Subcutaneous abdominal adipose tissue (tissue), 5 donors: Measurements from ENCODE around the gene ACAA2.

Source experiments
- H3K27ac ChIP-seq: one replicate; pipeline ENCODE4 v1.7.0; 2013; ENCODE audit warnings: low read depth, mild to moderate bottlenecking, inconsistent platforms, low read length, moderate library complexity
- H3K27me3 ChIP-seq, 5 donors: one replicate each; pipeline ENCODE4 v1.7.0; 2013; ENCODE audit warnings: low read length in 5 of 5, inconsistent platforms in 1 of 5; ENCODE audit not compliant: control insufficient read depth in 5 of 5, insufficient read depth in 4 of 5
- H3K36me3 ChIP-seq, 5 donors: one replicate each; pipeline ENCODE4 v1.7.0; 2013; ENCODE audit warnings: low read length in 5 of 5; ENCODE audit not compliant: control insufficient read depth in 5 of 5, insufficient read depth in 5 of 5
- H3K4me1 ChIP-seq, 5 donors: one replicate each; pipeline ENCODE4 v1.7.0; 2013; ENCODE audit warnings: low read length in 5 of 5, mild to moderate bottlenecking in 3 of 5, moderate library complexity in 1 of 5; ENCODE audit not compliant: control insufficient read depth in 5 of 5, insufficient read depth in 5 of 5
- H3K4me3 ChIP-seq, 5 donors: one replicate each; pipeline ENCODE4 v1.7.0; 2013; ENCODE audit warnings: low read length in 5 of 5, low read depth in 1 of 5
- H3K9ac ChIP-seq, 5 donors: one replicate each; pipeline ENCODE4 v1.7.0; 2013; ENCODE audit warnings: low read length in 5 of 5, mild to moderate bottlenecking in 4 of 5, moderate library complexity in 3 of 5
- H3K9me3 ChIP-seq, 5 donors: one replicate each; pipeline ENCODE4 v1.7.0; 2013; ENCODE audit warnings: low read length in 5 of 5; ENCODE audit not compliant: control insufficient read depth in 5 of 5
- donor health status: healthy.
- donor health status: healthy.
- donor health status: healthy.
- donor health status: healthy.
- donor health status: healthy.

The ACAA2 gene

GRCh38 chr18:49845629-49846360 is 32.5 kb upstream of the ACAA2 start:
- Histone ChIP-seq H3K9ac (no peak overlapping the region), H3K36me3 (no peaks in the 10 kb centered on the region), H3K4me3 (no peak overlapping the region), H3K9me3 (no peaks in the 10 kb centered on the region), H3K27me3 (peaks cover 0 to 5% (median 0%) of the 10 kb centered on the region in 5 donors), H3K27ac (no peak overlapping the region), H3K4me1 (peaks cover 3 to 39% (median 33%) of the 10 kb centered on the region in 5 donors)

GRCh38 chr18:49844903-49845302 is 31.6 kb upstream of the ACAA2 start:
- Histone ChIP-seq H3K9me3 (no peaks in the 10 kb centered on the region), H3K4me3 (no peak overlapping the region), H3K27ac (no peak overlapping the region), H3K36me3 (no peaks in the 10 kb centered on the region), H3K9ac (no peak overlapping the region), H3K27me3 (peaks cover 0 to 5% (median 0%) of the 10 kb centered on the region in 5 donors), H3K4me1 (peaks cover 3 to 48% (median 42%) of the 10 kb centered on the region in 5 donors)

GRCh38 chr18:49843778-49844625 is 30.7 kb upstream of the ACAA2 start:
- no peaks in the 10 kb centered on the region for H3K27me3 ChIP-seq
- no peaks in the 10 kb centered on the region for H3K36me3 ChIP-seq
- H3K4me3 ChIP-seq, result no peak overlapping the region
- peaks cover 3 to 52% (median 44%) of the 10 kb centered on the region in 5 donors for H3K4me1 ChIP-seq
- H3K9me3 ChIP-seq, result no peaks in the 10 kb centered on the region
- H3K9ac ChIP-seq, result no peak overlapping the region
- H3K27ac ChIP-seq, result no peak overlapping the region

- peaks cover 3 to 52% (median 44%) of the 10 kb centered on the region in 5 donors for H3K4me1 ChIP-seq
Observed at GRCh38 chr18:49843131-49843530, 29.8 kb upstream of the ACAA2 start.

GRCh38 chr18:49842656-49843055 is 29.3 kb upstream of the ACAA2 start:
- H3K27ac ChIP-seq, result no peak overlapping the region
- no peaks in the 10 kb centered on the region for H3K36me3 ChIP-seq
- H3K4me3 ChIP-seq, result no peak overlapping the region
- no peaks in the 10 kb centered on the region for H3K27me3 ChIP-seq
- no peak overlapping the region for H3K9ac ChIP-seq
- H3K9me3 ChIP-seq, result no peaks in the 10 kb centered on the region
- peaks cover 3 to 52% (median 44%) of the 10 kb centered on the region in 5 donors for H3K4me1 ChIP-seq

More at GRCh38 chr18:49843131-49843530, 29.8 kb upstream of the ACAA2 start:
- H3K9ac ChIP-seq, result no peak overlapping the region
- no peak overlapping the region for H3K27ac ChIP-seq
- H3K4me3 ChIP-seq, result no peak overlapping the region
- H3K36me3 ChIP-seq, result no peaks in the 10 kb centered on the region
- H3K9me3 ChIP-seq, result no peaks in the 10 kb centered on the region
- no peaks in the 10 kb centered on the region for H3K27me3 ChIP-seq

GRCh38 chr18:49841236-49842217 is 28.2 kb upstream of the ACAA2 start:
- Histone ChIP-seq H3K4me3 (no peak overlapping the region), H3K27me3 (no peaks in the 10 kb centered on the region), H3K27ac (no peak overlapping the region), H3K9ac (no peak overlapping the region), H3K4me1 (peaks cover 3 to 48% (median 41%) of the 10 kb centered on the region in 5 donors), H3K36me3 (no peaks in the 10 kb centered on the region), H3K9me3 (no peaks in the 10 kb centered on the region)

- no peaks in the 10 kb centered on the region for H3K27me3 ChIP-seq
- H3K9ac ChIP-seq, result no peak overlapping the region
- H3K36me3 ChIP-seq, result no peaks in the 10 kb centered on the region
- no peaks in the 10 kb centered on the region for H3K9me3 ChIP-seq
- no peak overlapping the region for H3K27ac ChIP-seq
- no peak overlapping the region for H3K4me3 ChIP-seq
- H3K4me1 ChIP-seq, result peaks cover 0 to 38% (median 24%) of the 10 kb centered on the region in 5 donors
Observed at GRCh38 chr18:49839012-49839411, 25.7 kb upstream of the ACAA2 start.

- H3K4me1 ChIP-seq, result peaks cover 0 to 38% (median 18%) of the 10 kb centered on the region in 5 donors
- no peak overlapping the region for H3K9ac ChIP-seq
- H3K9me3 ChIP-seq, result no peaks in the 10 kb centered on the region
- H3K36me3 ChIP-seq, result no peaks in the 10 kb centered on the region
- no peak overlapping the region for H3K27ac ChIP-seq
- H3K4me3 ChIP-seq, result no peak overlapping the region
- H3K27me3 ChIP-seq, result no peaks in the 10 kb centered on the region
Observed at GRCh38 chr18:49838381-49838780, 25.0 kb upstream of the ACAA2 start.

GRCh38 chr18:49837889-49838288 is 24.6 kb upstream of the ACAA2 start:
- Histone ChIP-seq H3K9me3 (no peaks in the 10 kb centered on the region), H3K27me3 (no peaks in the 10 kb centered on the region), H3K27ac (no peak overlapping the region), H3K9ac (no peak overlapping the region), H3K36me3 (no peaks in the 10 kb centered on the region), H3K4me1 (peaks cover 0 to 42% (median 16%) of the 10 kb centered on the region in 5 donors), H3K4me3 (no peak overlapping the region)
